DND-41 (cell line): ENCODE measurements around the gene TULP3.

Experiments used
- ATAC-seq: fragments of 200-7000 bp; cut with Tn5 transposase; 3 replicates; pipeline ENCODE4 v1.9.1; 2021; ENCODE audit warnings: low read depth; ENCODE audit not compliant: insufficient read depth
- DNase-seq: peaks from one replicate; pipeline ENCODE4 v3.0.0-alpha.2; 2020
- H2AFZ ChIP-seq: 2 replicates; pipeline ENCODE4 v1.6.0; 2012; ENCODE audit warnings: low read depth, low read length
- H3K27ac ChIP-seq: 2 replicates; pipeline ENCODE4 v1.5.1; 2012; ENCODE audit warnings: low read length, inconsistent platforms
- H3K27me3 ChIP-seq: fragments of 200-600 bp; sonication (generic); 2 replicates; pipeline ENCODE4 v1.6.0; 2012; ENCODE audit warnings: low read length, mild to moderate bottlenecking, inconsistent platforms; ENCODE audit not compliant: insufficient read depth, poor library complexity
- H3K36me3 ChIP-seq: 2 replicates; pipeline ENCODE4 v1.5.1; 2012; ENCODE audit warnings: low read length, inconsistent platforms; ENCODE audit not compliant: insufficient read depth
- H3K4me1 ChIP-seq: 2 replicates; pipeline ENCODE4 v1.5.1; 2012; ENCODE audit warnings: mild to moderate bottlenecking, low read length; ENCODE audit not compliant: insufficient read depth
- H3K4me2 ChIP-seq: 2 replicates; pipeline ENCODE4 v1.6.0; 2012; ENCODE audit warnings: mild to moderate bottlenecking, moderate library complexity, low read length, inconsistent platforms; ENCODE audit not compliant: insufficient read depth
- H3K4me3 ChIP-seq, 2 experiments: fragments of 200-600 bp in 1 of 2; shearing (Covaris generic) in 1 of 2; 2 replicates each; pipeline ENCODE4 v1.5.1; 2012 to 2016; ENCODE audit warnings: inconsistent platforms in 2 of 2, low read length in 2 of 2, mild to moderate bottlenecking in 2 of 2, low read depth in 1 of 2, moderate library complexity in 1 of 2
- H3K79me2 ChIP-seq: 2 replicates; pipeline ENCODE4 v1.6.0; 2012; ENCODE audit warnings: low read length, inconsistent platforms; ENCODE audit not compliant: insufficient read depth
- H3K9ac ChIP-seq: 2 replicates; pipeline ENCODE4 v1.6.0; 2012; ENCODE audit warnings: low read depth, mild to moderate bottlenecking, inconsistent platforms, low read length, moderate library complexity
- H3K9me3 ChIP-seq: 2 replicates; pipeline ENCODE4 v1.5.1; 2012; ENCODE audit warnings: low read length, moderate library complexity, mild to moderate bottlenecking, inconsistent platforms; ENCODE audit not compliant: insufficient read depth, severe bottlenecking
- H4K20me1 ChIP-seq: 2 replicates; pipeline ENCODE4 v1.6.0; 2012; ENCODE audit warnings: low read length; ENCODE audit not compliant: insufficient read depth
- EZH2 ChIP-seq: IDR thresholded peaks from 3 replicates; pipeline ENCODE4 v1.6.1; 2012; ENCODE audit warnings: borderline replicate concordance, low read depth, mild to moderate bottlenecking, moderate library complexity, low read length, inconsistent platforms; ENCODE audit not compliant: severe bottlenecking
- TF ChIP-seq, protein P1 (sequence below): IDR thresholded peaks from 2 replicates; pipeline ENCODE4 v1.5.1; 2012; ENCODE audit warnings: borderline replicate concordance, low read length, moderate library complexity, mild to moderate bottlenecking; ENCODE audit not compliant: poor library complexity, severe bottlenecking; ENCODE audit errors: extremely low read depth

The TULP3 gene

DNA sequence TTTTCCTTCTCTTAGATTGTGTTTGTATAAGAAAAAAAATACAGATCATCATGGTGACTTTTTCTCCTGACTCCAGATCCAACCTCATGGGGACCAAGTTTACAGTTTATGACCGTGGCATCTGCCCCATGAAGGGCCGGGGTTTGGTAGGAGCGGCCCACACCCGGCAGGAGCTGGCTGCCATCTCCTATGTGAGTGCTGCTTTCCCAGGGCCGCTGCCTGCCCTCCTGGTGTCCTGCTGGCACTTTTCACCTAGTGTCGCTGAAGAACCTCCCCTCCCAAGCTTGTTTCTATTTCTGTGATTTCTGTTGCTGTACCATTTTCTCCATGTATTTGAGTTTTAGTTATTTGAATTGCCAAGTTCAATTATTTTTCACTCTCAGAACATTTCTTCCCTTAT is 43.7 kb downstream of the TULP3 start:
- TF ChIP-seq EZH2, result no peak
- TF ChIP-seq, protein P1, sequence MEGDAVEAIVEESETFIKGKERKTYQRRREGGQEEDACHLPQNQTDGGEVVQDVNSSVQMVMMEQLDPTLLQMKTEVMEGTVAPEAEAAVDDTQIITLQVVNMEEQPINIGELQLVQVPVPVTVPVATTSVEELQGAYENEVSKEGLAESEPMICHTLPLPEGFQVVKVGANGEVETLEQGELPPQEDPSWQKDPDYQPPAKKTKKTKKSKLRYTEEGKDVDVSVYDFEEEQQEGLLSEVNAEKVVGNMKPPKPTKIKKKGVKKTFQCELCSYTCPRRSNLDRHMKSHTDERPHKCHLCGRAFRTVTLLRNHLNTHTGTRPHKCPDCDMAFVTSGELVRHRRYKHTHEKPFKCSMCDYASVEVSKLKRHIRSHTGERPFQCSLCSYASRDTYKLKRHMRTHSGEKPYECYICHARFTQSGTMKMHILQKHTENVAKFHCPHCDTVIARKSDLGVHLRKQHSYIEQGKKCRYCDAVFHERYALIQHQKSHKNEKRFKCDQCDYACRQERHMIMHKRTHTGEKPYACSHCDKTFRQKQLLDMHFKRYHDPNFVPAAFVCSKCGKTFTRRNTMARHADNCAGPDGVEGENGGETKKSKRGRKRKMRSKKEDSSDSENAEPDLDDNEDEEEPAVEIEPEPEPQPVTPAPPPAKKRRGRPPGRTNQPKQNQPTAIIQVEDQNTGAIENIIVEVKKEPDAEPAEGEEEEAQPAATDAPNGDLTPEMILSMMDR, result no peak
- Histone ChIP-seq H3K36me3 (peaks cover 60% of the 10 kb centered on the region), H2AFZ (no peak overlapping the region), H3K4me3 (no peak overlapping the region), H3K27me3 (no peaks in the 10 kb centered on the region), H3K9me3 (no peaks in the 10 kb centered on the region), H3K4me1 (no peaks in the 10 kb centered on the region), H3K9ac (no peak overlapping the region), H4K20me1 (no peaks in the 10 kb centered on the region), H3K27ac (no peak overlapping the region), H3K4me2 (no peak overlapping the region), H3K79me2 (no peaks in the 10 kb centered on the region)
- DNase-seq (no peak), ATAC-seq (no peak)

DNA sequence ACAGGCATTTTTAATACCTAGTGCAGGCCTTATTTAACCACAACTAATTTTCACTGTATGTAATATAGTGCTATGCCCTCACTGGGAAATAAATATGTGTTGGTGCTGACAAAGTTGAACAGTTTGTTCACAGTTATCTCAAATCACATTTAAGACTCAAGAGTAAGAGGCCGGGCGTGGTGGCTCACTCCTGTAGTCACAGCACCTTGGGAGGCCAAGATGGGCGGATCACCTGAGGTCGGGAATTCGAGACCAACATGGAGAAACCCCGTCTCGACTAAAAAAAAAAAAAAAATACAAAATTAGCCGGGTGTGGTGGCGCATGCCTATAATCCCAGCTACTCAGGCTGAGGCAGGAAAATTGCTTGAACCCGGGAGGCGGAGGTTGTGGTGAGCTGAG is 45.6 kb downstream of the TULP3 start:
- H2AFZ ChIP-seq, result no peak overlapping the region
- TF ChIP-seq, protein P1, result no peak
- TF ChIP-seq EZH2, result no peak
- no peak overlapping the region for H3K9ac ChIP-seq
- H3K36me3 ChIP-seq, result peaks cover 61% of the 10 kb centered on the region
- H3K4me3 ChIP-seq, result no peak overlapping the region
- no peaks in the 10 kb centered on the region for H3K4me1 ChIP-seq
- no peak for ATAC-seq
- H3K79me2 ChIP-seq, result no peaks in the 10 kb centered on the region
- H4K20me1 ChIP-seq, result 0 out of 2 replicates have a peak, but pooled peaks cover 4% of the 10 kb centered on the region
- H3K27me3 ChIP-seq, result no peaks in the 10 kb centered on the region
- no peak for DNase-seq
- H3K27ac ChIP-seq, result no peak overlapping the region
- H3K9me3 ChIP-seq, result no peaks in the 10 kb centered on the region
- H3K4me2 ChIP-seq, result no peak overlapping the region

GRCh38 chr12:2937500-2937899 is 46.8 kb downstream of the TULP3 start:
- no peak overlapping the region for H3K27ac ChIP-seq
- no peaks in the 10 kb centered on the region for H3K79me2 ChIP-seq
- ATAC-seq (no peak), DNase-seq (no peak)
- H4K20me1 ChIP-seq, result 0 out of 2 replicates have a peak, but pooled peaks cover 4% of the 10 kb centered on the region
- TF ChIP-seq EZH2, result no peak
- TF ChIP-seq, protein P1, result no peak
- no peaks in the 10 kb centered on the region for H3K4me1 ChIP-seq
- H3K4me3 ChIP-seq, result no peak overlapping the region
- H3K27me3 ChIP-seq, result no peaks in the 10 kb centered on the region
- H3K9ac ChIP-seq, result no peak overlapping the region
- no peak overlapping the region for H2AFZ ChIP-seq
- H3K9me3 ChIP-seq, result no peaks in the 10 kb centered on the region
- no peak overlapping the region for H3K4me2 ChIP-seq
- peaks cover 52% of the 10 kb centered on the region for H3K36me3 ChIP-seq

DNA sequence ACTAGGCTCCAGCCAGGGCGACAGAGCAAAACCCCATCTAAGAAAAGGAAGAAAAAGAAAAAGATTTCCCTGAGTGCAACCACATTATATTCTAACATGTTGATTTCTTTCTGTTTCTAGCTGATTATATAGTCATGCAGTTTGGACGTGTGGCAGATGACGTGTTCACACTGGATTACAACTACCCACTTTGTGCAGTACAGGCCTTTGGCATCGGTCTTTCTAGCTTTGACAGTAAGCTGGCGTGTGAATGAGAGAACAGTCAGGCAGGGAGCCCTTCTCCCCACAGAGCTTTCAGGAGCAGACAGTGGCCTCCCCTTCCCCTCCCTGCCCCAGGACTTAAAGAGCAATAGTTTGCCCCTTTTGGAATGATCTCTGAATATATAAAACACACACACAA is 48.5 kb downstream of the TULP3 start:
- ATAC-seq (no peak), DNase-seq (no peak)
- Histone ChIP-seq H3K79me2 (no peaks in the 10 kb centered on the region), H3K4me2 (no peak overlapping the region), H3K4me1 (no peaks in the 10 kb centered on the region), H3K27ac (no peak overlapping the region), H3K9me3 (no peaks in the 10 kb centered on the region), H3K36me3 (peaks cover 42% of the 10 kb centered on the region), H3K27me3 (no peaks in the 10 kb centered on the region), H2AFZ (no peak overlapping the region), H3K4me3 (no peak overlapping the region), H4K20me1 (0 out of 2 replicates have a peak, but pooled peaks cover 4% of the 10 kb centered on the region), H3K9ac (no peak overlapping the region)
- TF ChIP-seq, protein P1, result no peak
- TF ChIP-seq EZH2, result no peak
